ENCODE results near the gene COQ7. TPM values are rescaled to one million over a fixed set of nuclear protein-coding genes. Genes with fewer than 3 reads are reported as not detected.

Gene COQ7
- total RNA-seq, 1 donor from 2014 or later = 14.0 TPM

DNA sequence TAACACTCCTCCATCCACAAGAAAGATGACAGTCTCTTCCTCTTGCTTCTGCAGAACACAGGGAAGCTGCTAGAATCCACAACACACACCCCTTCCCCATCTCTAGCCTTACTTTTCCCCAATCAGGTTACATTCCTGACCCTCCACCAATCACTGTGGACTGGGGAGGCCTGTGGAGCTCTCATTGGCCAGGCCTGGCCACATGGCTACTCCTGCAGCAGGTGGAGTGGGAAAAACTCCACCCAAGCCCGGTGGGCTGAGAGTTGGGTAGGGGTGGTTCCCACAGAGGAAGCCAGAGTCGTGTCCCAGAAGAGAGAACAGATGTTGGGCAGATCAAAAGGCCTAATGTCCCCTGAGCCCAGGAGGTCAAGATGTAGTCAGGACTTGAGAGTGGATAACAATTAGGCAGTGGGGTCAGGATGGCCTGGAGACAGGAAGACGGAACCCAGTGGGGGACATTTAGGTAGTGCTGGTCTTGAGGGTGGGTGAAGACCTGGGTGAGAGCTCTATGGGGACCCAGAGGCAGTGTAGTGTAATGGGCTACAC is 22.1 kb downstream of the COQ7 start:
- DNase-seq (ENCODE audit: low read depth) = no peak
- Histone ChIP-seq H3K27ac (ENCODE audit: low read depth, low read length) (no peak overlapping the region), H3K4me3 (ENCODE audit: insufficient read depth, low read depth, low read length) (no peak overlapping the region), H3K4me1 (ENCODE audit: insufficient read depth, low read length) (peaks cover 10% of the 10 kb centered on the region), H3K27me3 (ENCODE audit: insufficient read depth, low read length) (no peaks in the 10 kb centered on the region), H3K79me2 (ENCODE audit: insufficient read depth, low read length) (no peaks in the 10 kb centered on the region), H3K9ac (ENCODE audit: low read length) (no peak overlapping the region), H4K20me1 (ENCODE audit: insufficient read depth, low read length) (no peaks in the 10 kb centered on the region), H3K9me3 (ENCODE audit: insufficient read depth, low read depth, low read length) (no peaks in the 10 kb centered on the region), H3K36me3 (ENCODE audit: insufficient read depth, low read length) (no peaks in the 10 kb centered on the region), H3K4me2 (ENCODE audit: low read length) (no peak overlapping the region), H2AFZ (ENCODE audit: low read depth, low read length) (no peak overlapping the region)
- Mint-ChIP-seq H3K9me3 (ENCODE audit: unreplicated experiment) (no peaks in the 10 kb centered on the region), H3K4me3 (ENCODE audit: unreplicated experiment) (no peak overlapping the region), H3K36me3 (ENCODE audit: low read depth, unreplicated experiment) (peaks cover 1% of the 10 kb centered on the region), H3K27me3 (ENCODE audit: low read depth, unreplicated experiment) (peaks cover 3% of the 10 kb centered on the region), H3K27ac (ENCODE audit: unreplicated experiment) (no peak overlapping the region), H3K4me1 (ENCODE audit: low read depth, unreplicated experiment) (no peaks in the 10 kb centered on the region)
- no peak for FAIRE-seq
- TF ChIP-seq, protein P1, sequence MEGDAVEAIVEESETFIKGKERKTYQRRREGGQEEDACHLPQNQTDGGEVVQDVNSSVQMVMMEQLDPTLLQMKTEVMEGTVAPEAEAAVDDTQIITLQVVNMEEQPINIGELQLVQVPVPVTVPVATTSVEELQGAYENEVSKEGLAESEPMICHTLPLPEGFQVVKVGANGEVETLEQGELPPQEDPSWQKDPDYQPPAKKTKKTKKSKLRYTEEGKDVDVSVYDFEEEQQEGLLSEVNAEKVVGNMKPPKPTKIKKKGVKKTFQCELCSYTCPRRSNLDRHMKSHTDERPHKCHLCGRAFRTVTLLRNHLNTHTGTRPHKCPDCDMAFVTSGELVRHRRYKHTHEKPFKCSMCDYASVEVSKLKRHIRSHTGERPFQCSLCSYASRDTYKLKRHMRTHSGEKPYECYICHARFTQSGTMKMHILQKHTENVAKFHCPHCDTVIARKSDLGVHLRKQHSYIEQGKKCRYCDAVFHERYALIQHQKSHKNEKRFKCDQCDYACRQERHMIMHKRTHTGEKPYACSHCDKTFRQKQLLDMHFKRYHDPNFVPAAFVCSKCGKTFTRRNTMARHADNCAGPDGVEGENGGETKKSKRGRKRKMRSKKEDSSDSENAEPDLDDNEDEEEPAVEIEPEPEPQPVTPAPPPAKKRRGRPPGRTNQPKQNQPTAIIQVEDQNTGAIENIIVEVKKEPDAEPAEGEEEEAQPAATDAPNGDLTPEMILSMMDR (IDR thresholded peaks at IDR 0.05; ENCODE audit: insufficient read depth, low read depth, low read length) = no peak
- TF ChIP-seq EZH2 (IDR thresholded peaks at IDR 0.05; ENCODE audit: insufficient read depth, low read length) = no peak

DNA sequence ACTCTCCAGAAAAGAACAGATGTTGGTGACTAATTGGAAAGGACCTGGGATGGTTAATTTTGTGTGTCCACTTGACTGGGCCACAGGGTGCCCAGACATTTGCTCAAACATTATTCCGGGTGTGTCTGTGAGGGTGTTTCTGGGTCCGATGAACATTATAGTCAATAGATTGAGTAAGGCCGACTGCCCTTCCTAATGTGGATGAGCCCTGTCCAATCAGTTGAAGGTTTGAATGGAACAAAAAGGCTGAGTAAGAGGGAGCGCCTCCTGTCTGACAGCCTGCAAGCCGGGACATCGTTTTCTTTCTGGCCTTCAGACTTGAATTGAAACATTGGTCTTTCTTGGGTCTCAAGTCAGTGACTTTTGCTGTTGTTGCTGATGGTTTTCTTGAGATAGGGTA is 23.5 kb downstream of the COQ7 start:
- Histone ChIP-seq H3K36me3 (ENCODE audit: insufficient read depth, low read length) (no peaks in the 10 kb centered on the region), H3K4me2 (ENCODE audit: low read length) (no peak overlapping the region), H3K27me3 (ENCODE audit: insufficient read depth, low read length) (no peaks in the 10 kb centered on the region), H3K4me1 (ENCODE audit: insufficient read depth, low read length) (peaks cover 10% of the 10 kb centered on the region), H3K9me3 (ENCODE audit: insufficient read depth, low read depth, low read length) (no peaks in the 10 kb centered on the region), H3K27ac (ENCODE audit: low read depth, low read length) (no peak overlapping the region), H3K9ac (ENCODE audit: low read length) (no peak overlapping the region), H3K79me2 (ENCODE audit: insufficient read depth, low read length) (no peaks in the 10 kb centered on the region), H3K4me3 (ENCODE audit: insufficient read depth, low read depth, low read length) (no peak overlapping the region), H2AFZ (ENCODE audit: low read depth, low read length) (no peak overlapping the region), H4K20me1 (ENCODE audit: insufficient read depth, low read length) (no peaks in the 10 kb centered on the region)
- no peaks in the 10 kb centered on the region for H3K27me3 Mint-ChIP-seq (ENCODE audit: low read depth, unreplicated experiment)
- FAIRE-seq = no peak
- H3K4me3 Mint-ChIP-seq (ENCODE audit: unreplicated experiment) = no peak overlapping the region
- peaks cover 1% of the 10 kb centered on the region for H3K36me3 Mint-ChIP-seq (ENCODE audit: low read depth, unreplicated experiment)
- TF ChIP-seq, protein P1 (IDR thresholded peaks at IDR 0.05; ENCODE audit: insufficient read depth, low read depth, low read length) = no peak
- no peak for TF ChIP-seq EZH2 (IDR thresholded peaks at IDR 0.05; ENCODE audit: insufficient read depth, low read length)
- DNase-seq (ENCODE audit: low read depth) = no peak
- H3K4me1 Mint-ChIP-seq (ENCODE audit: low read depth, unreplicated experiment) = no peaks in the 10 kb centered on the region
- H3K9me3 Mint-ChIP-seq (ENCODE audit: unreplicated experiment) = peaks cover 2% of the 10 kb centered on the region
- H3K27ac Mint-ChIP-seq (ENCODE audit: unreplicated experiment) = no peak overlapping the region

DNA sequence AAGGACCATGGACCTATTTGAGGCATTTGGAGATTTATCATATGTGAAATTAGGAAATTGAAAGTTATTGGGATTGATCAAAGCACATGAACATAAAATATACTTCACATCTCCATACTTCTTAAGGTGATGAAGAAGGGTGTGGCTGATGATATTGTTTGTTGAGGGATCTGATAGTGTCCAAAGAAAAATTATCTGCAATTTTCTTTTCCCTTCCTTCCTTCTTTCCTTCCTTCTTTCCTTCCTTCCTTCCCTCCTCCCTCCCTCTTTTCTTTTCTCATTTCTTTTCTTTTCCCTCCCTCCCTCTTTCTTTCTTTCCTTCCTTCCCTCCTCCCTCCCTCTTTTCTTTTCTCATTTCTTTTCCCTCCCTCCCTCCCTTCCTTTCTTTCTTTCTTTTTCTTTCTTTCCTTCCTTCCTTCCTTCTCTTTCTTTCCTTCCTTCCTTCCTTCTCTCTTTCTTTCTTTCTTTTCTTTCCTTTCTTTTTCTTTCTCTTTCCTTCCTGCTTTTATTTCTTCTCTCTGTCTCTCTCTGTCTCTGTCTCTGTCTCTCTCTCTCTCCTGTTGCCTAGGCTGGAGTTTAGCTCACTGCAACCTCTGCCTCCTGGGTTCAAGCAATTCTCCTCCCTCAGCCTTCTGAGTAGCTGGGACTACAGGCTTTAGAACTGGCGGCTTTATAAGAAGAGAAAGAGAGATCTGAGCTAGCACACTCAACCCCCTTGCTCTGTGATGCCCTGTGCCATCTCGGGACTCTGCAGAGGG is 25.4 kb downstream of the COQ7 start:
- Mint-ChIP-seq H3K27me3 (ENCODE audit: low read depth, unreplicated experiment) (no peaks in the 10 kb centered on the region), H3K4me3 (ENCODE audit: unreplicated experiment) (no peak overlapping the region), H3K9me3 (ENCODE audit: unreplicated experiment) (peaks cover 5% of the 10 kb centered on the region), H3K36me3 (ENCODE audit: low read depth, unreplicated experiment) (peaks cover 1% of the 10 kb centered on the region), H3K27ac (ENCODE audit: unreplicated experiment) (no peak overlapping the region), H3K4me1 (ENCODE audit: low read depth, unreplicated experiment) (no peaks in the 10 kb centered on the region)
- DNase-seq (ENCODE audit: low read depth) = no peak
- Histone ChIP-seq H3K36me3 (ENCODE audit: insufficient read depth, low read length) (no peaks in the 10 kb centered on the region), H3K4me1 (ENCODE audit: insufficient read depth, low read length) (peaks cover 10% of the 10 kb centered on the region), H3K27ac (ENCODE audit: low read depth, low read length) (peak overlapping the region; percentile 34), H3K4me2 (ENCODE audit: low read length) (peak overlapping the region; percentile 36), H2AFZ (ENCODE audit: low read depth, low read length) (no peak overlapping the region), H4K20me1 (ENCODE audit: insufficient read depth, low read length) (no peaks in the 10 kb centered on the region), H3K79me2 (ENCODE audit: insufficient read depth, low read length) (no peaks in the 10 kb centered on the region), H3K9ac (ENCODE audit: low read length) (no peak overlapping the region), H3K9me3 (ENCODE audit: insufficient read depth, low read depth, low read length) (no peaks in the 10 kb centered on the region), H3K4me3 (ENCODE audit: insufficient read depth, low read depth, low read length) (peak overlapping the region; percentile 14), H3K27me3 (ENCODE audit: insufficient read depth, low read length) (no peaks in the 10 kb centered on the region)
- no peak for FAIRE-seq
- no peak for TF ChIP-seq EZH2 (IDR thresholded peaks at IDR 0.05; ENCODE audit: insufficient read depth, low read length)
- TF ChIP-seq, protein P1 (IDR thresholded peaks at IDR 0.05; ENCODE audit: insufficient read depth, low read depth, low read length) = no peak
